Panc1 (cell line): ENCODE results near the gene CD48. TPM values are rescaled to one million over a fixed set of nuclear protein-coding genes. Genes with fewer than 3 reads are reported as not detected.
"Not testable (repeated sequence)": the region's sequence is repeated elsewhere in the genome, so short reads cannot be mapped to it uniquely, and the experiment has no call there.

Source experiments
- ATAC-seq: fragments of 200-7000 bp; cut with Tn5 transposase; 2 replicates; pipeline ENCODE4 v1.9.1; 2020; ENCODE audit warnings: mild to moderate bottlenecking, moderate library complexity
- BruUV-seq: library from RNA; stranded (reverse); fragments of 400-500 nt; replicated peaks from 2 replicates; lab custom pipeline; 2021; lab: Mats Ljungman, UMichigan
- CTCF ChIA-PET: fragments of 300-600 bp; sonication (Branson Sonifier 250); formaldehyde crosslinking; loops from one replicate; lab custom pipeline; 2022; ENCODE audit warnings: antibody characterized with exemption; lab: Charles Lee
- POLR2A ChIA-PET: fragments of 300-600 bp; sonication (Branson Sonifier 250); formaldehyde crosslinking; loops from one replicate; lab custom pipeline; 2022; ENCODE audit warnings: antibody characterized with exemption; lab: Charles Lee
- DNase-seq: peaks from one replicate; pipeline ENCODE4 v3.0.0-alpha.2; 2010; ENCODE audit warnings: low read depth, low spot score
- H3K27ac ChIP-seq: 2 replicates; pipeline ENCODE4 v1.5.1; 2011; ENCODE audit warnings: mild to moderate bottlenecking, low read length, inconsistent platforms
- H3K27me3 ChIP-seq: fragments of 200-500 bp; sonication (Bioruptor generic); 2 replicates; pipeline ENCODE4 v1.6.0; 2014; ENCODE audit warnings: low read length, inconsistent platforms; ENCODE audit not compliant: control insufficient read depth, insufficient read depth
- H3K36me3 ChIP-seq: fragments of 200-500 bp; sonication (Bioruptor generic); 2 replicates; pipeline ENCODE4 v1.5.1; 2014; ENCODE audit warnings: inconsistent platforms, mild to moderate bottlenecking, low read length, moderate library complexity; ENCODE audit not compliant: control insufficient read depth, insufficient read depth
- H3K4me1 ChIP-seq: 2 replicates; pipeline ENCODE4 v1.5.1; 2011; ENCODE audit warnings: inconsistent platforms, mild to moderate bottlenecking, low read length, moderate library complexity; ENCODE audit not compliant: control insufficient read depth, insufficient read depth
- H3K4me3 ChIP-seq, 2 experiments: 2 replicates each; pipeline ENCODE4 v1.5.1; 2011 to 2012; ENCODE audit warnings: low read depth in 2 of 2, low read length in 2 of 2, mild to moderate bottlenecking in 2 of 2, inconsistent platforms in 1 of 2, moderate library complexity in 1 of 2
- H3K9me3 ChIP-seq: fragments of 200-500 bp; sonication (Bioruptor generic); 2 replicates; pipeline ENCODE4 v1.5.1; 2014; ENCODE audit warnings: low read depth, mild to moderate bottlenecking, inconsistent platforms, low read length, moderate library complexity; ENCODE audit not compliant: control insufficient read depth, insufficient read depth
- SIN3A ChIP-seq: IDR thresholded peaks from 2 replicates; pipeline ENCODE4 v1.6.1; 2012; ENCODE audit warnings: low read depth, mild to moderate bottlenecking, low read length, moderate library complexity, borderline replicate concordance; ENCODE audit not compliant: insufficient read depth
- TCF7L2 ChIP-seq: IDR thresholded peaks from 2 replicates; pipeline ENCODE4 v1.6.1; 2011; ENCODE audit warnings: mild to moderate bottlenecking, low read depth, low read length, inconsistent platforms
- in situ Hi-C: cut with HindIII; loops from 2 replicates; pipeline ENCODE4 v1.10.0; 2016; ENCODE audit warnings: low sequenced_read_pairs, low pct_unique_long_range_greater_than_20kb
- intact Hi-C: fragments of 100-400 bp; cut with micrococcal nuclease; formaldehyde crosslinking; loops from one replicate; pipeline ENCODE4 v1.10.0; 2022; ENCODE audit not compliant: unreplicated experiment
- total RNA-seq: library from RNA; stranded (reverse); gene quantifications from one replicate; pipeline ENCODE4 v1.2.1, GENCODE V29; 2021; ENCODE audit not compliant: unreplicated experiment
- TF ChIP-seq, protein P1 (sequence below), 2 experiments: IDR thresholded peaks; 2 replicates each; pipeline ENCODE4 v1.6.1; 2011 to 2012; ENCODE audit warnings: low read depth in 2 of 2, control low read depth in 1 of 2, low read length in 1 of 2, mild to moderate bottlenecking in 1 of 2, moderate library complexity in 1 of 2; ENCODE audit not compliant: insufficient read depth in 1 of 2
- TF ChIP-seq, protein P2 (sequence below): fragments of 450-650 bp; IDR thresholded peaks from 2 replicates; pipeline ENCODE4 v1.5.1; 2017; ENCODE audit warnings: mild to moderate bottlenecking

CD48 gene
- total RNA-seq, 1 experiment from 2014 or later = 0.67 TPM

- H3K9me3 ChIP-seq = no peaks in the 10 kb centered on the region
- TF ChIP-seq, protein P1, sequence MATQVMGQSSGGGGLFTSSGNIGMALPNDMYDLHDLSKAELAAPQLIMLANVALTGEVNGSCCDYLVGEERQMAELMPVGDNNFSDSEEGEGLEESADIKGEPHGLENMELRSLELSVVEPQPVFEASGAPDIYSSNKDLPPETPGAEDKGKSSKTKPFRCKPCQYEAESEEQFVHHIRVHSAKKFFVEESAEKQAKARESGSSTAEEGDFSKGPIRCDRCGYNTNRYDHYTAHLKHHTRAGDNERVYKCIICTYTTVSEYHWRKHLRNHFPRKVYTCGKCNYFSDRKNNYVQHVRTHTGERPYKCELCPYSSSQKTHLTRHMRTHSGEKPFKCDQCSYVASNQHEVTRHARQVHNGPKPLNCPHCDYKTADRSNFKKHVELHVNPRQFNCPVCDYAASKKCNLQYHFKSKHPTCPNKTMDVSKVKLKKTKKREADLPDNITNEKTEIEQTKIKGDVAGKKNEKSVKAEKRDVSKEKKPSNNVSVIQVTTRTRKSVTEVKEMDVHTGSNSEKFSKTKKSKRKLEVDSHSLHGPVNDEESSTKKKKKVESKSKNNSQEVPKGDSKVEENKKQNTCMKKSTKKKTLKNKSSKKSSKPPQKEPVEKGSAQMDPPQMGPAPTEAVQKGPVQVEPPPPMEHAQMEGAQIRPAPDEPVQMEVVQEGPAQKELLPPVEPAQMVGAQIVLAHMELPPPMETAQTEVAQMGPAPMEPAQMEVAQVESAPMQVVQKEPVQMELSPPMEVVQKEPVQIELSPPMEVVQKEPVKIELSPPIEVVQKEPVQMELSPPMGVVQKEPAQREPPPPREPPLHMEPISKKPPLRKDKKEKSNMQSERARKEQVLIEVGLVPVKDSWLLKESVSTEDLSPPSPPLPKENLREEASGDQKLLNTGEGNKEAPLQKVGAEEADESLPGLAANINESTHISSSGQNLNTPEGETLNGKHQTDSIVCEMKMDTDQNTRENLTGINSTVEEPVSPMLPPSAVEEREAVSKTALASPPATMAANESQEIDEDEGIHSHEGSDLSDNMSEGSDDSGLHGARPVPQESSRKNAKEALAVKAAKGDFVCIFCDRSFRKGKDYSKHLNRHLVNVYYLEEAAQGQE (IDR thresholded peaks at IDR 0.05; ENCODE audit: insufficient read depth in 1 of 2, low read depth in 2 of 2, low read length in 1 of 2) = no peak
- TF ChIP-seq SIN3A = no peak
- BruUV-seq = no TSS peak
- H3K36me3 ChIP-seq = no peaks in the 10 kb centered on the region
- H3K4me1 ChIP-seq = no peaks in the 10 kb centered on the region
- intact Hi-C loops (no loop called here), in situ Hi-C loops (no loop called here)
- POLR2A ChIA-PET = no interaction called here
- H3K4me3 ChIP-seq = no peak overlapping the region
- CTCF ChIA-PET = no interaction called here
- no peak overlapping the region for H3K27ac ChIP-seq
- peaks cover 8% of the 10 kb centered on the region for H3K27me3 ChIP-seq
- ATAC-seq (no peak), DNase-seq (no peak)
Measured at GRCh38 chr1:160713161-160713560, 1.5 kb upstream of the CD48 start.

- H3K4me1 ChIP-seq, ATAC-seq, intact Hi-C loops, H3K27me3 ChIP-seq, H3K9me3 ChIP-seq, CTCF ChIA-PET, H3K4me3 ChIP-seq, in situ Hi-C loops, BruUV-seq, H3K36me3 ChIP-seq, DNase-seq, H3K27ac ChIP-seq: not testable (repeated sequence)
- POLR2A ChIA-PET = interaction anchor here (0.6 kb wide), 1 partner anchor 1875 kb away, joined by 7 read pairs; no protein-coding TSS in a partner anchor
Measured at GRCh38 chr1:160712525-160713080, 981 bp upstream of the CD48 start.

DNA sequence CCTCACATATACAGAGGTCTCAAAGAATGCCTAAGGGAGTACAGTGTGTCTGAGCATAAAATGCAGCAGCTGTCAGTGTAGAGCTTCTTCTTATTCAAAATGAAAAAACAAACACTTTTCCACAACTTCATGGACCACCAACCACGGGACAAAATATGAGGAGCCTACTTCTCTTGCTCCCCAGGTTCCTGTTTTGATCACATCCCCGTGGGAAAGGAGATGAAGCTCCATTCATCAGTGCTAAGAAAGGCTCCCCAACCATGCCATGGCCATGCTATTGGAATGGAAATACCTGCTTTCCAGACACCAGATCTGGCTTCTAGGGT lies 383 bp downstream of the CD48 start:
- no peak for ATAC-seq
- BruUV-seq = no TSS peak
- Histone ChIP-seq H3K4me3 (no peak overlapping the region), H3K27me3 (peaks cover 13% of the 10 kb centered on the region), H3K27ac (no peak overlapping the region), H3K4me1 (no peaks in the 10 kb centered on the region), H3K36me3 (no peaks in the 10 kb centered on the region), H3K9me3 (no peaks in the 10 kb centered on the region)
- POLR2A ChIA-PET = interaction anchor here (0.7 kb wide), 1 partner anchor 261 kb away, joined by 3 read pairs; no protein-coding TSS in a partner anchor
- intact Hi-C loops = no loop called here
- in situ Hi-C loops = no loop called here
- TF ChIP-seq, protein P2, sequence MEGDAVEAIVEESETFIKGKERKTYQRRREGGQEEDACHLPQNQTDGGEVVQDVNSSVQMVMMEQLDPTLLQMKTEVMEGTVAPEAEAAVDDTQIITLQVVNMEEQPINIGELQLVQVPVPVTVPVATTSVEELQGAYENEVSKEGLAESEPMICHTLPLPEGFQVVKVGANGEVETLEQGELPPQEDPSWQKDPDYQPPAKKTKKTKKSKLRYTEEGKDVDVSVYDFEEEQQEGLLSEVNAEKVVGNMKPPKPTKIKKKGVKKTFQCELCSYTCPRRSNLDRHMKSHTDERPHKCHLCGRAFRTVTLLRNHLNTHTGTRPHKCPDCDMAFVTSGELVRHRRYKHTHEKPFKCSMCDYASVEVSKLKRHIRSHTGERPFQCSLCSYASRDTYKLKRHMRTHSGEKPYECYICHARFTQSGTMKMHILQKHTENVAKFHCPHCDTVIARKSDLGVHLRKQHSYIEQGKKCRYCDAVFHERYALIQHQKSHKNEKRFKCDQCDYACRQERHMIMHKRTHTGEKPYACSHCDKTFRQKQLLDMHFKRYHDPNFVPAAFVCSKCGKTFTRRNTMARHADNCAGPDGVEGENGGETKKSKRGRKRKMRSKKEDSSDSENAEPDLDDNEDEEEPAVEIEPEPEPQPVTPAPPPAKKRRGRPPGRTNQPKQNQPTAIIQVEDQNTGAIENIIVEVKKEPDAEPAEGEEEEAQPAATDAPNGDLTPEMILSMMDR = no peak
- TF ChIP-seq, protein P1 (IDR thresholded peaks at IDR 0.05; ENCODE audit: insufficient read depth in 1 of 2, low read depth in 2 of 2, low read length in 1 of 2) = no peak
- no peak for TF ChIP-seq TCF7L2
- TF ChIP-seq SIN3A = no peak
- CTCF ChIA-PET = no interaction called here
- no peak for DNase-seq
